Duodenal mucosa (tissue), 2 donors: ENCODE results near the gene PTPN4.
"Not testable (repeated sequence)": the region's sequence is repeated elsewhere in the genome, so short reads cannot be mapped to it uniquely, and the experiment has no call there.

Source experiments
- H3K27ac ChIP-seq: one replicate; pipeline ENCODE4 v1.7.0; 2013; ENCODE audit warnings: low read depth, low read length
- H3K27me3 ChIP-seq, 2 donors: one replicate each; pipeline ENCODE4 v1.7.0; 2013; ENCODE audit warnings: low read length in 2 of 2, control low read depth in 1 of 2; ENCODE audit not compliant: insufficient read depth in 2 of 2, control insufficient read depth in 1 of 2
- H3K36me3 ChIP-seq, 2 donors: one replicate each; pipeline ENCODE4 v1.7.0; 2013; ENCODE audit warnings: low read length in 2 of 2, control low read depth in 1 of 2; ENCODE audit not compliant: insufficient read depth in 2 of 2, control insufficient read depth in 1 of 2
- H3K4me1 ChIP-seq, 2 donors: one replicate each; pipeline ENCODE4 v1.7.0; 2013; ENCODE audit warnings: low read length in 2 of 2, control low read depth in 1 of 2; ENCODE audit not compliant: insufficient read depth in 2 of 2, control insufficient read depth in 1 of 2
- H3K4me3 ChIP-seq, 2 donors: one replicate each; pipeline ENCODE4 v1.7.0; 2013; ENCODE audit warnings: low read length in 2 of 2, low read depth in 1 of 2
- H3K9ac ChIP-seq, 2 donors: one replicate each; pipeline ENCODE4 v1.7.0; 2013; ENCODE audit warnings: low read length in 2 of 2, low read depth in 1 of 2
- H3K9me3 ChIP-seq, 2 donors: one replicate each; pipeline ENCODE4 v1.7.0; 2013; ENCODE audit warnings: low read length in 2 of 2, control low read depth in 1 of 2; ENCODE audit not compliant: control insufficient read depth in 1 of 2

The PTPN4 gene

GRCh38 chr2:119947535-119947934 is 187.8 kb downstream of the PTPN4 start:
- H3K27ac ChIP-seq = no peak overlapping the region
- peaks cover 10 to 26% of the 10 kb centered on the region in 2 donors for H3K4me1 ChIP-seq
- no peak overlapping the region for H3K9ac ChIP-seq
- no peak overlapping the region for H3K4me3 ChIP-seq
- peaks cover 3 to 12% of the 10 kb centered on the region in 2 donors for H3K36me3 ChIP-seq
- no peaks in the 10 kb centered on the region for H3K27me3 ChIP-seq
- H3K9me3 ChIP-seq = no peaks in the 10 kb centered on the region

GRCh38 chr2:119950966-119951365 is 191.2 kb downstream of the PTPN4 start:
- H3K27me3 ChIP-seq = no peaks in the 10 kb centered on the region
- H3K36me3 ChIP-seq = peaks cover 6 to 25% of the 10 kb centered on the region in 2 donors
- H3K27ac ChIP-seq = no peak overlapping the region
- H3K9ac ChIP-seq = no peak overlapping the region
- H3K4me1 ChIP-seq = peaks cover 2 to 18% of the 10 kb centered on the region in 2 donors
- H3K4me3 ChIP-seq = no peak overlapping the region
- no peaks in the 10 kb centered on the region for H3K9me3 ChIP-seq

- Histone ChIP-seq H3K9ac (no peak overlapping the region), H3K4me1 (no peaks in the 10 kb centered on the region), H3K36me3 (peaks cover 9 to 35% of the 10 kb centered on the region in 2 donors), H3K9me3 (no peaks in the 10 kb centered on the region), H3K27ac (no peak overlapping the region), H3K4me3 (no peak overlapping the region), H3K27me3 (no peaks in the 10 kb centered on the region)
Measured at GRCh38 chr2:119958670-119959268, 199.0 kb downstream of the PTPN4 start.

GRCh38 chr2:119960821-119961220 is 201.1 kb downstream of the PTPN4 start:
- Histone ChIP-seq H3K27me3 (no peaks in the 10 kb centered on the region), H3K27ac (no peak overlapping the region), H3K9ac (no peak overlapping the region), H3K9me3 (no peaks in the 10 kb centered on the region), H3K4me1 (no peaks in the 10 kb centered on the region), H3K36me3 (peaks cover 7 to 37% of the 10 kb centered on the region in 2 donors), H3K4me3 (no peak overlapping the region)

GRCh38 chr2:119981896-119982295 is 222.2 kb downstream of the PTPN4 start:
- H3K9me3 ChIP-seq = no peaks in the 10 kb centered on the region

GRCh38 chr2:119982506-119982905 is 222.8 kb downstream of the PTPN4 start:
- no peak overlapping the region for H3K9ac ChIP-seq
- no peaks in the 10 kb centered on the region for H3K9me3 ChIP-seq
- no peak overlapping the region for H3K4me3 ChIP-seq
- H3K27me3 ChIP-seq = no peaks in the 10 kb centered on the region
- no peak overlapping the region for H3K27ac ChIP-seq
- peaks cover 6 to 7% of the 10 kb centered on the region in 2 donors for H3K4me1 ChIP-seq
- H3K36me3 ChIP-seq = peaks cover 0 to 4% of the 10 kb centered on the region in 2 donors

More at GRCh38 chr2:119981896-119982295, 222.2 kb downstream of the PTPN4 start:
- Histone ChIP-seq H3K36me3 (peaks cover 0 to 4% of the 10 kb centered on the region in 2 donors), H3K4me1 (peaks cover 6 to 7% of the 10 kb centered on the region in 2 donors), H3K27me3 (no peaks in the 10 kb centered on the region), H3K4me3 (peak overlapping the region in 1 of 2 donors; percentile 1), H3K27ac (no peak overlapping the region), H3K9ac (no peak overlapping the region)

GRCh38 chr2:119983108-119983507 is 223.4 kb downstream of the PTPN4 start:
- Histone ChIP-seq H3K27me3 (no peaks in the 10 kb centered on the region), H3K9me3 (no peaks in the 10 kb centered on the region), H3K36me3 (peaks cover 0 to under 1% of the 10 kb centered on the region in 2 donors), H3K4me3 (no peak overlapping the region), H3K27ac (no peak overlapping the region), H3K4me1 (peaks cover 6 to 7% of the 10 kb centered on the region in 2 donors), H3K9ac (no peak overlapping the region)

GRCh38 chr2:119996148-119996547 is 236.4 kb downstream of the PTPN4 start:
- no peak overlapping the region for H3K27ac ChIP-seq
- no peaks in the 10 kb centered on the region for H3K36me3 ChIP-seq
- H3K4me3 ChIP-seq = no peak overlapping the region
- no peak overlapping the region for H3K9ac ChIP-seq
- H3K4me1 ChIP-seq = no peaks in the 10 kb centered on the region
- no peaks in the 10 kb centered on the region for H3K27me3 ChIP-seq
- H3K9me3 ChIP-seq = no peaks in the 10 kb centered on the region

GRCh38 chr2:119996896-119997891 is 237.5 kb downstream of the PTPN4 start:
- not testable (repeated sequence) for H3K27ac ChIP-seq, H3K9me3 ChIP-seq, H3K4me1 ChIP-seq, H3K36me3 ChIP-seq, H3K4me3 ChIP-seq, H3K9ac ChIP-seq, H3K27me3 ChIP-seq

GRCh38 chr2:120001471-120001870 is 241.7 kb downstream of the PTPN4 start:
- no peaks in the 10 kb centered on the region for H3K9me3 ChIP-seq
- no peaks in the 10 kb centered on the region for H3K4me1 ChIP-seq
- H3K36me3 ChIP-seq = no peaks in the 10 kb centered on the region
- H3K27ac ChIP-seq = no peak overlapping the region
- H3K4me3 ChIP-seq = no peak overlapping the region
- no peak overlapping the region for H3K9ac ChIP-seq
- H3K27me3 ChIP-seq = no peaks in the 10 kb centered on the region
